ENCODE results near the gene ETAA1. TPM values are rescaled to one million over a fixed set of nuclear protein-coding genes. Genes with fewer than 3 reads are reported as not detected.

ETAA1 gene
- total and polyA plus RNA-seq, 2 of the 13 experiments (the other 11 are each of a cell fraction or from before 2014, with no cell fraction given): 9.1 to 16.2 TPM

DNA sequence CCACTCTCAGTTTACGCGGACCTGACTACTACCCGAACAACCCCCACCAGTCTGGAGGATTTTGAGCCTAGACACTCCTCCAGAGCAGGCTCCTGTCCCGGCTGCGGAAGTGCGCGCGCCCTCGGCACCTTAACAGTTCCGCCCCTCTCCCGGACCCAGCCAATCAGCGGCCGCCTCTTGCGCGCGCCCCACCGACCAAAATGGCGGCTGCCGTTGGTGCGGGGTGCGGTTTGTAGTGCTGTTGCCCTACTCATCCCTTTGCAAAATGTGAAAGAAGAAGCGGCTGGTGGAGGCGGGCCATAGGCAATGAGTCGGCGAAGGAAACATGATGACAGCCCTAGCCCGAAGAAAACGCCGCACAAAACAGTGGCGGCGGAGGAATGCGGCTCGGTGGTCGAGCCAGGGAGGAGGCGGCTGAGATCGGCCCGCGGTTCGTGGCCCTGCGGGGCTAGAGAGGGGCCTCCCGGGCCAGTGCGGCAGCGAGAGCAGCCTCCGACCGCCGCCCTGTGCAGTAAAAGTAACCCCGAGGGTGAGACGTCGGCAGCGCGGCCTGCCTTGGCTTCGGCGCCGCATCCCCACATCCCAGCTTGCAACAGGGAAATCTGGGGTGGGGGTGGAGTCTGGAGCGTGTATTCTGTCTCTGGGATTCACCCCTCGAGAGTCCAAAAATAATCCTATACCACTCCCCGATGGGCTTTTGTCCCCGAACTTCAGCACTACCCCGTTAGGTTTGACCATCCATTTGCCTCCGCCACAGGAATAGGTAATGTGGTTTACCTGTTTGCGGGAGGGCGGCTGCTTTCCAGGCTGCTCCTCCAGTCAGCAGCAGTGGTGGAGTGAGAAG is at the start of gene ETAA1 (continued):
- TF ChIP-seq NFE2L1 (CRISPR knock-in tag; IDR thresholded peaks at IDR 0.05; ENCODE audit: borderline replicate concordance) (no peak), ZNF816 (CRISPR knock-in tag; IDR thresholded peaks at IDR 0.05; ENCODE audit: borderline replicate concordance) (peak; percentile 77; the same call in 1 of the 2 replicates), DZIP1 (CRISPR knock-in tag; IDR thresholded peaks at IDR 0.05) (0 out of 2 replicates have a peak, but pooled peaks have one; percentile 51), KDM5A (IDR thresholded peaks at IDR 0.05; ENCODE audit: borderline replicate concordance, low read length) (peak; percentile 88), ELF1 (CRISPR knock-in tag; IDR thresholded peaks at IDR 0.05) (peak; percentile 95), KIAA2018 (CRISPR knock-in tag; IDR thresholded peaks at IDR 0.05; ENCODE audit: borderline replicate concordance) (no peak), ATF7-NPFF (CRISPR knock-in tag; IDR thresholded peaks at IDR 0.05; ENCODE audit: low read depth) (peak; percentile 87), PHF8 (CRISPR knock-in tag; IDR thresholded peaks at IDR 0.05) (peak; percentile 99), RXRA (CRISPR knock-in tag; IDR thresholded peaks at IDR 0.05) (no peak; the same call in 1 of the 2 replicates), RAD51 (IDR thresholded peaks at IDR 0.05; ENCODE audit: borderline replicate concordance) (no peak), ELF3 (CRISPR knock-in tag; IDR thresholded peaks at IDR 0.05) (peak; percentile 81), ATF3 (CRISPR knock-in tag; IDR thresholded peaks at IDR 0.05) (no peak), ZNF7 (CRISPR knock-in tag; IDR thresholded peaks at IDR 0.05) (no peak), PLSCR1 (CRISPR knock-in tag; IDR thresholded peaks at IDR 0.05; ENCODE audit: borderline replicate concordance) (no peak)
- TF ChIP-seq, protein P1, sequence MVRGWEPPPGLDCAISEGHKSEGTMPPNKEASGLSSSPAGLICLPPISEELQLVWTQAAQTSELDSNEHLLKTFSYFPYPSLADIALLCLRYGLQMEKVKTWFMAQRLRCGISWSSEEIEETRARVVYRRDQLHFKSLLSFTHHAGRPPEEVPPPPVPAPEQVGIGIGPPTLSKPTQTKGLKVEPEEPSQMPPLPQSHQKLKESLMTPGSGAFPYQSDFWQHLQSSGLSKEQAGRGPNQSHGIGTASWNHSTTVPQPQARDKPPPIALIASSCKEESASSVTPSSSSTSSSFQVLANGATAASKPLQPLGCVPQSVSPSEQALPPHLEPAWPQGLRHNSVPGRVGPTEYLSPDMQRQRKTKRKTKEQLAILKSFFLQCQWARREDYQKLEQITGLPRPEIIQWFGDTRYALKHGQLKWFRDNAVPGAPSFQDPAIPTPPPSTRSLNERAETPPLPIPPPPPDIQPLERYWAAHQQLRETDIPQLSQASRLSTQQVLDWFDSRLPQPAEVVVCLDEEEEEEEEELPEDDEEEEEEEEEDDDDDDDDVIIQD (CRISPR knock-in tag; IDR thresholded peaks at IDR 0.05; ENCODE audit: low read depth): no peak; the same call in 1 of the 2 replicates

Measured in HepG2 (cell line).